Spleen (tissue), 11 donors: ENCODE measurements around the gene MIPEP. TPM values are rescaled to one million over a fixed set of nuclear protein-coding genes. Genes with fewer than 3 reads are reported as not detected.
A peak's percentile ranks its signal among the peaks of the same experiment; 100 is the strongest.

Experiments
- DNase-seq: peaks from one replicate; pipeline ENCODE4 v3.0.0-alpha.2; 2020
- H3K27ac ChIP-seq, 8 donors: fragments of 200-600 bp; sonication (generic) in 7 of 8; 1 replicate in 4 of 8; 2 replicates in 4 of 8; pipeline versions ENCODE4 v1.5.0 to v1.8.0; 2016 to 2021; ENCODE audit warnings: inconsistent platforms in 4 of 8, mild to moderate bottlenecking in 4 of 8, moderate library complexity in 1 of 8
- H3K27me3 ChIP-seq, 7 donors: fragments of 200-600 bp; sonication (generic) in 6 of 7; replicated peaks in 1 of 7; 1 replicate in 4 of 7; 2 replicates in 3 of 7; pipeline versions ENCODE4 v1.5.0 to v1.8.0; 2016 to 2021; ENCODE audit warnings: inconsistent platforms in 3 of 7, mild to moderate bottlenecking in 1 of 7
- H3K36me3 ChIP-seq, 6 donors: fragments of 200-600 bp; sonication (generic) in 5 of 6; 1 replicate in 4 of 6; 2 replicates in 2 of 6; pipeline versions ENCODE4 v1.5.0 to v1.8.0; 2016 to 2021; ENCODE audit warnings: inconsistent platforms in 2 of 6
- H3K4me1 ChIP-seq, 6 donors: fragments of 200-600 bp; sonication (generic) in 5 of 6; 1 replicate in 3 of 6; 2 replicates in 3 of 6; pipeline versions ENCODE4 v1.5.0 to v1.8.0; 2016 to 2021; ENCODE audit warnings: inconsistent platforms in 3 of 6
- H3K4me3 ChIP-seq, 8 donors: fragments of 200-600 bp; sonication (generic) in 7 of 8; 1 replicate in 4 of 8; 2 replicates in 4 of 8; pipeline versions ENCODE4 v1.5.0 to v1.8.0; 2016 to 2021; ENCODE audit warnings: inconsistent platforms in 4 of 8, mild to moderate bottlenecking in 4 of 8, moderate library complexity in 2 of 8
- H3K9me3 ChIP-seq, 8 donors: fragments of 200-600 bp; sonication (generic) in 7 of 8; 1 replicate in 4 of 8; 2 replicates in 4 of 8; pipeline versions ENCODE4 v1.5.0 to v1.8.0; 2016 to 2021; ENCODE audit warnings: inconsistent platforms in 4 of 8
- CTCF ChIP-seq, 11 experiments: fragments of 200-600 bp in 7 of 11; fragments of 450-650 bp in 4 of 11; sonication (generic) in 4 of 11; IDR thresholded peaks in 8 of 11; conservative IDR thresholded peaks in 3 of 11; 1 replicate in 7 of 11; 2 replicates in 4 of 11; pipeline versions ENCODE4 v1.4.0 to v1.8.0; 2016 to 2021; ENCODE audit warnings: antibody characterized with exemption in 11 of 11, inconsistent platforms in 4 of 11, mild to moderate bottlenecking in 1 of 11
- POLR2A ChIP-seq, 3 donors: fragments of 450-650 bp; IDR thresholded peaks; one replicate each; pipeline ENCODE4 v1.5.1; 2017; ENCODE audit warnings: antibody characterized with exemption in 3 of 3, mild to moderate bottlenecking in 1 of 3
- POLR2AphosphoS5 ChIP-seq, 3 donors: sonication (generic); formaldehyde crosslinking; IDR thresholded peaks; one replicate each; pipeline ENCODE4 v1.5.1; 2017; ENCODE audit warnings: antibody characterized with exemption in 3 of 3
- WGBS, 5 donors: extraction: QIAGEN DNeasy Blood & Tissue Kit in 3 of 5; methylation state at CpG; one replicate each; pipeline versions ENCODE4 v1.1.5 to v1.1.7; 2013 to 2018; 5-methylcytosine and 5-hydroxymethylcytosine counted together
- intact Hi-C: fragments of 100-400 bp; cut with DNase I; formaldehyde crosslinking; loops from one replicate; pipeline ENCODE4 v1.15.0; 2023; ENCODE audit warnings: low total_unique reads
- polyA plus RNA-seq, 3 donors: library from polyadenylated mRNA; stranded (reverse); fragments of 200-250 nt; gene quantifications; one replicate each; pipeline ENCODE4 v1.2.1, GENCODE V29; 2013
- total RNA-seq, 7 donors: library from RNA; depleted of rRNA in 3 of 7; stranded (reverse); fragments of >200 nt in 3 of 7; fragmentation: NEBNext Ultra II Directional in 4 of 7; extraction: Animal tissue kit (Norgen Biotek cat#: 25700) in 4 of 7; gene quantifications; one replicate each; pipeline versions ENCODE4 v1.1.0 to v1.2.1, GENCODE V29; 2016 to 2021
- donor health status: healthy with polysubstance abuse.
- donor health status: DM: no; HTN: no; CAD: no; lungs with moderate emphysema.
- donor health status: DM: no; HTN: no; CAD: no.
- donor health status: Bipolar disorder and iron deficiency.
- donor health status: healthy.
- donor health status: DM: no; HTN: no; CAD: no.
- donor health status: DM: yes; HTN: yes; CAD: no.

MIPEP gene
- total and polyA plus RNA-seq, 10 donors = 7.2 to 16.3 (median 10.8) TPM

DNA sequence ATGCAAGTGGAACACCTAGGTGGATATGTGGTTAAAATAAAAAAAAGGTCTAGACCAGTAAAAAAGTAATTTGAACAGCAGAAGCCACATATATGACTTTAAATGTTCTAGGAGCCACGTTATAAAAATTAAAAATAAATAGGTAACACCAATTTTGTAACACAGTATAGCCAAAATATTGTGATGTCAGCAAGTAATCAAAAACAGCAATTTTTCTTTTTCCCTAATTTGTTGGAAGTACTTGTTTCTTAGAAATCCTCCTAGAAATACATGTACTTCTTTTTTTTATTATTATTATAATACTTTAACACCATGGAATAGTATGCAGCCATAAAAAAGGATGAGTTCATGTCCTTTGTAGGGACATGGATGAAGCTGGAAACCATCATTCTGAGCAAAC, 33.8 kb upstream of the MIPEP start:
- DNase-seq = no peak
- intact Hi-C loops = loop anchor here (10.0 kb wide), 1 partner anchor 302 kb away; no protein-coding TSS in a partner anchor
- WGBS, 5 donors = 63 to 70% (median 66%) methylated on average over 1 of the region's 1 CpG
- H3K36me3 ChIP-seq = no peaks in the 10 kb centered on the region
- H3K4me3 ChIP-seq = no peak overlapping the region
- H3K27ac ChIP-seq = no peak overlapping the region
- TF ChIP-seq CTCF (IDR thresholded peaks at IDR 0.05 in 8 of 11, conservative IDR thresholded peaks at IDR 0.05 in 3 of 11) (no peak), POLR2AphosphoS5 (IDR thresholded peaks at IDR 0.05) (no peak), POLR2A (IDR thresholded peaks at IDR 0.05) (no peak)
- peaks cover 0 to 16% (median 3%) of the 10 kb centered on the region in 6 donors for H3K4me1 ChIP-seq
- no peaks in the 10 kb centered on the region for H3K27me3 ChIP-seq
- H3K9me3 ChIP-seq = no peaks in the 10 kb centered on the region

GRCh38 chr13:23922005-23922932, 33.1 kb upstream of the MIPEP start:
- Histone ChIP-seq H3K4me1 (peaks cover 0 to 16% (median 3%) of the 10 kb centered on the region in 6 donors), H3K27ac (peak overlapping the region in 3 of 8 donors; percentile 26 to 44 (median 34)), H3K4me3 (no peak overlapping the region), H3K36me3 (no peaks in the 10 kb centered on the region), H3K27me3 (no peaks in the 10 kb centered on the region), H3K9me3 (no peaks in the 10 kb centered on the region)
- DNase-seq = no peak
- 47 to 63% (median 55%) methylated on average over 5 of the region's 5 CpGs for WGBS, 5 donors
- TF ChIP-seq POLR2AphosphoS5 (IDR thresholded peaks at IDR 0.05) = no peak
- TF ChIP-seq POLR2A (IDR thresholded peaks at IDR 0.05) = no peak
- TF ChIP-seq CTCF (IDR thresholded peaks at IDR 0.05 in 8 of 11, conservative IDR thresholded peaks at IDR 0.05 in 3 of 11) = no peak
- intact Hi-C loops = loop anchor here (10.0 kb wide), 1 partner anchor 303 kb away; no protein-coding TSS in a partner anchor

GRCh38 chr13:23921451-23921888, 32.3 kb upstream of the MIPEP start:
- Histone ChIP-seq H3K27me3 (peaks cover 0 to 3% (median 0%) of the 10 kb centered on the region in 7 donors), H3K27ac (no peak overlapping the region), H3K9me3 (no peaks in the 10 kb centered on the region), H3K4me1 (peaks cover 0 to 16% (median 3%) of the 10 kb centered on the region in 6 donors), H3K36me3 (no peaks in the 10 kb centered on the region), H3K4me3 (no peak overlapping the region)
- DNase-seq = no peak
- intact Hi-C loops = loop anchor here (10.0 kb wide), 1 partner anchor 303 kb away; no protein-coding TSS in a partner anchor
- 20 to 29% (median 25%) methylated on average over 2 of the region's 2 CpGs for WGBS, 5 donors
- TF ChIP-seq POLR2AphosphoS5 (IDR thresholded peaks at IDR 0.05) = no peak
- TF ChIP-seq CTCF (IDR thresholded peaks at IDR 0.05 in 8 of 11, conservative IDR thresholded peaks at IDR 0.05 in 3 of 11) = peak; percentile 17 to 75 (median 62)

DNA sequence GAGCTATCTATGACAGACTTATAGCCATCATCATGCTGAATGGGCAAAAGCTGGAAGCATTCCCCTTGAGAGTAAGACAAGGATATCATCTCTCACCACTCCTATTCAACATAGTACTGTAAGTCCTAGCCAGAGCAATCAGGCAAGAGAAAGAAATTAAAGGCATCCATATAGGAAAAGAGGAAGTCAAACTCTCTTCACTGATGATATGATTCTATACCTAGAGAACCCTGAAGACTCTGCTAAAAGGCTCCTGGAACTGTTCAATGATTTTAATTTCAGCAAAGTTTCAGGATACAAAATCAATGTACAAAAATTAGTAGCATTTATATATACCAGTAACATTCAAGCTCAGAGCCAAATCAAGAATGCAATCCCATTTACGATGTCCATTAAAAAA, 29.8 kb upstream of the MIPEP start:
- no peak overlapping the region for H3K4me3 ChIP-seq

More for the DNA sequence above, 29.8 kb upstream of the MIPEP start:
- intact Hi-C loops = no loop called here
- Histone ChIP-seq H3K36me3 (no peaks in the 10 kb centered on the region), H3K9me3 (peaks cover 0 to 5% (median 0%) of the 10 kb centered on the region in 8 donors), H3K27me3 (peaks cover 0 to 20% (median 0%) of the 10 kb centered on the region in 7 donors), H3K27ac (no peak overlapping the region), H3K4me1 (peaks cover 0 to 16% (median 3%) of the 10 kb centered on the region in 6 donors)
- WGBS, 5 donors = 94 to 100% (median 98%) methylated on average over 1 of the region's 1 CpG
- no peak for DNase-seq
- TF ChIP-seq CTCF (IDR thresholded peaks at IDR 0.05 in 8 of 11, conservative IDR thresholded peaks at IDR 0.05 in 3 of 11) = no peak
- TF ChIP-seq POLR2A (IDR thresholded peaks at IDR 0.05) = no peak
- TF ChIP-seq POLR2AphosphoS5 (IDR thresholded peaks at IDR 0.05) = no peak
